ENCODE data around the gene UBE2V1.

Gene UBE2V1

DNA sequence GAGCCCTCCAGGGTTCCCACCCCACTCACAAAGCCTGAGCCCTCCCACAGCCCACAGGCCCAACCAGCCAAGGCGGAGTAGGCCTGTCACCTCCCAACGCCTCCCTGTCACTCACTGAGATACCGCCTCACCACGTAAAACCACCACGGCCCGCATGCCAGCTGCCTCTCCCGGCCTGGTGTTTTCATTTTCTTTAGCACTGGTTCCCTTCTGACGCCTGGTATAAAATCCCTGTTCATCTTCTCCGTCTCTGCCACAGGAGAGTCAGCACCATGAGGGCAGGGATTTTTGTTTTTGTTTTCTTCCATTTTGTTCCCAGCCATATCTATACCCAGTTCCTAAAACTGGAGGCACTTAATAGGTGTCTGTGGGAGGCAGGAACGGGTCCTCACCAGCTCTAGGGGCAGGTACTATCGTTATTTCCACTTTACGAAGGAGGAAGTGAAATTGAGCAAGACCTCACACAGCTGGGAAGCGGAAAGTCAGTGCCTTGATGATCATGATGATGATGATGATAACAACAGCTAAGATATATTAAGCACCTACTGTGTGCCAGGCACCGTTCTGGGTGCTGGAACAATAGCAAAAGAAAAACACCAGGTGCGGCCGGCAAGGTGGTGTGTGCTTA, 71.6 kb downstream of the UBE2V1 start:
- POLR2A ChIA-PET: no interaction called here
- H3K27ac ChIP-seq (ENCODE audit: insufficient read depth in 1 of 2, low read depth in 1 of 2, low read length in 2 of 2, poor library complexity in 1 of 2, severe bottlenecking in 2 of 2): no peak overlapping the region
- CTCF ChIA-PET: interaction anchor here (0.6 to 2.1 kb wide), 4 partner anchors 29 to 1604 kb away, joined by 3 to 5 read pairs (median 3); no protein-coding TSS in a partner anchor
- 62% methylated on average over 15 of the region's 16 CpGs for whole genome bisulfite sequencing (ENCODE audit: insufficient coverage)
- no peaks in the 10 kb centered on the region for H3K9me3 ChIP-seq (ENCODE audit: control extremely low read depth in 1 of 5, control insufficient read depth in 4 of 5, insufficient read depth in 2 of 5, low read depth in 1 of 5, low read length in 4 of 5)
- no peak overlapping the region for H3K4me3 ChIP-seq (ENCODE audit: control insufficient read depth in 1 of 7, extremely low read depth in 1 of 7, insufficient read depth in 4 of 7, low read depth in 2 of 7, low read length in 6 of 7)
- no peaks in the 10 kb centered on the region for H3K36me3 ChIP-seq (ENCODE audit: control insufficient read depth in 4 of 4, insufficient read depth in 4 of 4, low read length in 3 of 4)
- peak in 2 of 3 donors; percentile 64 to 71 for DNase-seq
- no peaks in the 10 kb centered on the region for H3K27me3 ChIP-seq (replicated peaks in 2 of 5; ENCODE audit: control insufficient read depth in 4 of 5, insufficient read depth in 5 of 5, low read length in 4 of 5)
- H3K4me1 ChIP-seq (ENCODE audit: control extremely low read depth in 1 of 4, control insufficient read depth in 4 of 4, insufficient read depth in 4 of 4, low read length in 3 of 4): peaks cover 0 to 23% (median 3%) of the 10 kb centered on the region in 4 experiments

DNA sequence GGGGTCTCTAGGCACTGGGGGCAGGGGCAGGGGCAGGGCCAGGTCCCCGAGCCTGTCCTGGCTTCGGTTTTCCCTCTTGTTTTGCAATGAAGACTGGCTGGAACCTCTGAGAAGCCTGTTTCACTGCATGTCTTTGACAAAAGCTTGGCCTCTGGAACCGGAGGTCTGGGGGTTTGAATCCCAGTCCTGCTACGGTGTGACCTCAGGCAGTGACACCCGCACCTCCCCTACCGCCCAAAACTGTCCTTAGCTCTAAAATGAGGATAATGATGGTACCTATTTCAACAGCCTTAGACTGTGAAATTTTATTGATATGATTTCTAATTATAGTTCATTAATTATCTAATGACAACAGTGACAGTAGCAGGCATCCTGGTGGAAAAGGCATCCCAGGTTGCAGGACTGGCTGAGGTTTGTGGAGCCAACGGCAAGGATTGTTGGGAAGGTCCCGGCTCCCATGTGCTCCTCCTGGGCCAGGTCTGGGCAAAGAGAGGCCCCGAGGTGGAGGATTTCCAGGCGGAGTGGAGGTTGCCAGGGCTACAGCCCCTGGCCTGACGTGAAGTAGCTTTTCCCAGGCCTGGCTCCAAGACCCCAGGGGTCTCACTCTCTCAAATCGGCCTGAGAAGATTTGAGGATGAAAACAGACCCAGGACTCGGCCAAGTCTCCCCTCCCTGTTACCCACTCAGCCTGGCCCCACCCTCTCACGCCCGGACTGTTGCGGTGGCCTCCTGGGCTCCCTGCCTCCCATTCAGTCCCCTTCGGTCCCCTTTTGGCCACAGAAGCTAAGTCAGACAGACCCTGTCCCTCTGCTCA, 72.3 kb downstream of the UBE2V1 start:
- ChIA-PET CTCF (interaction anchor here (0.8 to 2.1 kb wide), 3 partner anchors 8 to 51 kb away, joined by 3 to 5 read pairs (median 3); no protein-coding TSS in a partner anchor), POLR2A (no interaction called here)
- H3K36me3 ChIP-seq (ENCODE audit: control insufficient read depth in 4 of 4, insufficient read depth in 4 of 4, low read length in 3 of 4): no peaks in the 10 kb centered on the region
- peak overlapping the region in 1 of 7 experiments; percentile 1 for H3K4me3 ChIP-seq (ENCODE audit: control insufficient read depth in 1 of 7, extremely low read depth in 1 of 7, insufficient read depth in 4 of 7, low read depth in 2 of 7, low read length in 6 of 7)
- H3K4me1 ChIP-seq (ENCODE audit: control extremely low read depth in 1 of 4, control insufficient read depth in 4 of 4, insufficient read depth in 4 of 4, low read length in 3 of 4): peaks cover 0 to 23% (median 3%) of the 10 kb centered on the region in 4 experiments
- DNase-seq: no peak
- no peaks in the 10 kb centered on the region for H3K9me3 ChIP-seq (ENCODE audit: control extremely low read depth in 1 of 5, control insufficient read depth in 4 of 5, insufficient read depth in 2 of 5, low read depth in 1 of 5, low read length in 4 of 5)
- no peak overlapping the region for H3K27ac ChIP-seq (ENCODE audit: insufficient read depth in 1 of 2, low read depth in 1 of 2, low read length in 2 of 2, poor library complexity in 1 of 2, severe bottlenecking in 2 of 2)
- H3K27me3 ChIP-seq (replicated peaks in 2 of 5; ENCODE audit: control insufficient read depth in 4 of 5, insufficient read depth in 5 of 5, low read length in 4 of 5): no peaks in the 10 kb centered on the region
- over 99% methylated on average over 14 of the region's 17 CpGs for WGBS (ENCODE audit: insufficient coverage)

DNA sequence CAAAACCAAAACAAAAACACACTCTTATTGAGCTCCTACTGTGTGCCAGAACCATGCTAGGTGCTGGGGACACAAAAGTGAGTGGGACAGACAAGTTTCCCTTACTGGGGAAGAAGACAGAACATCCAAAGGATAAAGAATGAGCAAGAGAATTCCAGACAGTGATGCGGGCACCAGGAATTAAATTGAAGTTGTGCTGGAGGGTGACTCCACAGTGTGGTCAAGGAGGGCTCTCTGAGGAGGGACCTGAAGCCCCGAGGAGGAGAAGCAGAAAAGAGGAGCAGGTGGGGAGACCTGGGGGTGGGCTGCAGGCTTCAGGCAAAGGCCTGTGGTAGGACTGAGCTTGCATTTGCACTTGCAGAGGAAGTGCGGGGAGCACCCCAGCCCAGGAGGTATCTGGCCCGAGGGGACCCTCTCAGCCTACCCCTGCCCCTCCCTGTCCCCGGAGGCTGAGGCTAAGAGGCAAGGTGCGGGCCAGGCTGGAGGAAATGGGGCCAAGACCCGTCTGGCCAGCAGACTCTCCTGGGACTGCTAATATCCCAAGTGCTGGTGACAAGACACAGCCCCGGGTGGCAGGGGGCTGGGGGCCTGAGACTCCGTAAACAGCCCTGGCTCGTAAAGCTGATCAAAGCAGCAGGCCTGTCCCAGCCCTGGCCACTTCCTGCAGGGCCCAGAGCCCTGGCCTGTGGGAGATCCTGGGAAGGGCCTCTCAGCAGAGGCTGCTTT, 73.1 kb downstream of the UBE2V1 start:
- H3K27ac ChIP-seq (ENCODE audit: insufficient read depth in 1 of 2, low read depth in 1 of 2, low read length in 2 of 2, poor library complexity in 1 of 2, severe bottlenecking in 2 of 2): no peak overlapping the region
- H3K4me1 ChIP-seq (ENCODE audit: control extremely low read depth in 1 of 4, control insufficient read depth in 4 of 4, insufficient read depth in 4 of 4, low read length in 3 of 4): peaks cover 0 to 23% (median 3%) of the 10 kb centered on the region in 4 experiments
- DNase-seq: no peak
- WGBS (ENCODE audit: insufficient coverage): 90% methylated on average over 10 of the region's 10 CpGs
- H3K4me3 ChIP-seq (ENCODE audit: control insufficient read depth in 1 of 7, extremely low read depth in 1 of 7, insufficient read depth in 4 of 7, low read depth in 2 of 7, low read length in 6 of 7): peak overlapping the region in 1 of 7 experiments; percentile 1
- ChIA-PET POLR2A (no interaction called here), CTCF (interaction anchor here (0.6 to 0.8 kb wide), 2 partner anchors 8 to 61 kb away, joined by 3 read pairs; no protein-coding TSS in a partner anchor)
- H3K9me3 ChIP-seq (ENCODE audit: control extremely low read depth in 1 of 5, control insufficient read depth in 4 of 5, insufficient read depth in 2 of 5, low read depth in 1 of 5, low read length in 4 of 5): no peaks in the 10 kb centered on the region
- H3K27me3 ChIP-seq (replicated peaks in 2 of 5; ENCODE audit: control insufficient read depth in 4 of 5, insufficient read depth in 5 of 5, low read length in 4 of 5): no peaks in the 10 kb centered on the region
- H3K36me3 ChIP-seq (ENCODE audit: control insufficient read depth in 4 of 4, insufficient read depth in 4 of 4, low read length in 3 of 4): no peaks in the 10 kb centered on the region

DNA sequence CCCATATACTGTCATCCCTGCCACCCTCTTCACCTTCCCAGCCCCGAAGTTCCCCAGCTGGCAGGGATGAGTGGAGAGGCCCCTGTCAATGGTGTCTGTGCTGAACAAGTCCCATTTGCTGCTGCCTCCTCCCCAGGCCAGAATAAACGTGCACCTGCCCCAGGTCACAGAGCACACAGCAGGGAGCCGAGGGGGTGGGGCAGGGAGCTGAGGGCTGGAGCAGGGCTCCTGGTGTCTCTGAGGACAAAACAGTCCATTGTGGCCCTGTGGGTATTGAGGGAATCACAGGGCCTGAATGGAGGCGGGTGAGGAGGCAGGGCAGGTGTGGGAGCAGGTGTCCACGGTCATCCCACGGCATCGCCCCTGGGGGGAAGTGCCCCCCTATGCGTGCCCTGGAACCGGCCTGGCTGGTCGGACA, 74.4 kb downstream of the UBE2V1 start:
- CTCF ChIA-PET: interaction anchor here (0.7 to 1.2 kb wide), 2 partner anchors 31 to 59 kb away, joined by 3 read pairs; no protein-coding TSS in a partner anchor
- no peak for DNase-seq
- POLR2A ChIA-PET: no interaction called here

DNA sequence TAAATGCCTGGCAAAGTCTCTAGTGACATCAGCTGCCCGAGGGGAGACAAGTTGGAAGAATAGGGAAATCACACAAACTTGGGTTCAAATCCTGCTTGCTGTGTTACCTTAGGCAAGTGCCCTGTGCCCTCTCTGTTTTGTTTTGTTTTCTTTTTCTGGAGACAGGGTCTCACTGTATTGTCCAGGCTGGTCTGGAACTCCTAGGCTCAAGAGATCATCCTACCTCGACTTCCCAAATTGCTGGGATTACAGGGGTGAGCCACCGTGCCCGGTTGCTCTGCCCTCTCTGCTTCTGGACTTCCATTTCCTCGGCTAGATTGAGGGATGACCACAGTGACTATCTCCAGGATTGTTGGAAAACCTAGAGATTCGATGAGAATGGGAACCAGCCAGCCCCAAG, 74.8 kb downstream of the UBE2V1 start:
- WGBS (ENCODE audit: insufficient coverage): 98% methylated on average over 5 of the region's 6 CpGs
- no peak overlapping the region for H3K4me3 ChIP-seq (ENCODE audit: control insufficient read depth in 1 of 7, extremely low read depth in 1 of 7, insufficient read depth in 4 of 7, low read depth in 2 of 7, low read length in 6 of 7)
- ChIA-PET CTCF (interaction anchor here (0.7 to 2.5 kb wide), 6 partner anchors 25 to 59 kb away, joined by 3 to 9 read pairs (median 4); no protein-coding TSS in a partner anchor), POLR2A (no interaction called here)
- H3K36me3 ChIP-seq (ENCODE audit: control insufficient read depth in 4 of 4, insufficient read depth in 4 of 4, low read length in 3 of 4): no peaks in the 10 kb centered on the region
- DNase-seq: no peak
- no peak overlapping the region for H3K27ac ChIP-seq (ENCODE audit: insufficient read depth in 1 of 2, low read depth in 1 of 2, low read length in 2 of 2, poor library complexity in 1 of 2, severe bottlenecking in 2 of 2)
- H3K27me3 ChIP-seq (replicated peaks in 2 of 5; ENCODE audit: control insufficient read depth in 4 of 5, insufficient read depth in 5 of 5, low read length in 4 of 5): no peaks in the 10 kb centered on the region
- no peaks in the 10 kb centered on the region for H3K9me3 ChIP-seq (ENCODE audit: control extremely low read depth in 1 of 5, control insufficient read depth in 4 of 5, insufficient read depth in 2 of 5, low read depth in 1 of 5, low read length in 4 of 5)
- peaks cover 0 to 25% (median 6%) of the 10 kb centered on the region in 4 experiments for H3K4me1 ChIP-seq (ENCODE audit: control extremely low read depth in 1 of 4, control insufficient read depth in 4 of 4, insufficient read depth in 4 of 4, low read length in 3 of 4)

More for the DNA sequence above, 74.4 kb downstream of the UBE2V1 start:
- WGBS (ENCODE audit: insufficient coverage): 100% methylated on average over 3 of the region's 10 CpGs
- no peak overlapping the region for H3K4me3 ChIP-seq (ENCODE audit: control insufficient read depth in 1 of 7, extremely low read depth in 1 of 7, insufficient read depth in 4 of 7, low read depth in 2 of 7, low read length in 6 of 7)
- no peaks in the 10 kb centered on the region for H3K9me3 ChIP-seq (ENCODE audit: control extremely low read depth in 1 of 5, control insufficient read depth in 4 of 5, insufficient read depth in 2 of 5, low read depth in 1 of 5, low read length in 4 of 5)
- H3K27ac ChIP-seq (ENCODE audit: insufficient read depth in 1 of 2, low read depth in 1 of 2, low read length in 2 of 2, poor library complexity in 1 of 2, severe bottlenecking in 2 of 2): no peak overlapping the region
- H3K36me3 ChIP-seq (ENCODE audit: control insufficient read depth in 4 of 4, insufficient read depth in 4 of 4, low read length in 3 of 4): no peaks in the 10 kb centered on the region
- no peaks in the 10 kb centered on the region for H3K27me3 ChIP-seq (replicated peaks in 2 of 5; ENCODE audit: control insufficient read depth in 4 of 5, insufficient read depth in 5 of 5, low read length in 4 of 5)
- peaks cover 0 to 24% (median 6%) of the 10 kb centered on the region in 4 experiments for H3K4me1 ChIP-seq (ENCODE audit: control extremely low read depth in 1 of 4, control insufficient read depth in 4 of 4, insufficient read depth in 4 of 4, low read length in 3 of 4)

DNA sequence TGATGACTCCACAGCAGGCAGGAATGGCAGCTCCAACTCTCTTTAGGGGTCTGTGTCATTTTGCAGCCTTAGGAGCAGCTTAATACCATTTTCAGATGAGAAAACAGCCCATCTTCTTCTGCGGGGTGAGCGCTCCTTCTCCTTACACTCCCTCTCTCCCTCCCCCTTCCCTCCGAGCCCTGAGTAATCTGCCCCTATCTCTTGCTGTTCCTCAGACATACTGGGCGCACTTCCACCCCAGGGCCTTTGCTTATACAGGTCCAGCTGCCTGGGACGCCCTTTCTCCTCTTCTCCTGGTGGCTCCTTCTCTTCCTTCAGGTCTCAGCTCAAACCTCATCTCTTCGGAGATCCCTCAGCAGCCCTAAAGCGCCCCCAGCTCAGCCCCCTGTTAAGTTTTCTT, 75.4 kb downstream of the UBE2V1 start:
- ChIA-PET CTCF (interaction anchor here (0.9 to 2.5 kb wide), 8 partner anchors 9 to 57 kb away, joined by 3 to 9 read pairs (median 4); no protein-coding TSS in a partner anchor), POLR2A (interaction anchor here (0.6 kb wide), 1 partner anchor 9 kb away, joined by 4 read pairs; no protein-coding TSS in a partner anchor)
- Histone ChIP-seq H3K27me3 (replicated peaks in 2 of 5; ENCODE audit: control insufficient read depth in 4 of 5, insufficient read depth in 5 of 5, low read length in 4 of 5) (no peaks in the 10 kb centered on the region), H3K27ac (ENCODE audit: insufficient read depth in 1 of 2, low read depth in 1 of 2, low read length in 2 of 2, poor library complexity in 1 of 2, severe bottlenecking in 2 of 2) (no peak overlapping the region), H3K4me1 (ENCODE audit: control extremely low read depth in 1 of 4, control insufficient read depth in 4 of 4, insufficient read depth in 4 of 4, low read length in 3 of 4) (peaks cover 0 to 25% (median 6%) of the 10 kb centered on the region in 4 experiments), H3K4me3 (ENCODE audit: control insufficient read depth in 1 of 7, extremely low read depth in 1 of 7, insufficient read depth in 4 of 7, low read depth in 2 of 7, low read length in 6 of 7) (no peak overlapping the region), H3K9me3 (ENCODE audit: control extremely low read depth in 1 of 5, control insufficient read depth in 4 of 5, insufficient read depth in 2 of 5, low read depth in 1 of 5, low read length in 4 of 5) (no peaks in the 10 kb centered on the region), H3K36me3 (ENCODE audit: control insufficient read depth in 4 of 4, insufficient read depth in 4 of 4, low read length in 3 of 4) (no peaks in the 10 kb centered on the region)
- no peak for DNase-seq
- WGBS (ENCODE audit: insufficient coverage): 100% methylated on average over 6 of the region's 7 CpGs

Data from common myeloid progenitor, CD34-positive (primary cell).